Fibroblast of peridontal ligament (primary cell): ENCODE measurements around the gene VCP.
"Not testable (repeated sequence)": the region's sequence is repeated elsewhere in the genome, so short reads cannot be mapped to it uniquely, and the experiment has no call there.

Experiments
- DNase-seq: peaks from one replicate; pipeline ENCODE4 v3.0.0-alpha.2; 2010; ENCODE audit errors: extremely low read depth

Gene VCP

GRCh38 chr9:35060548-35061207 lies 11.7 kb downstream of the VCP start:
- DNase-seq: no peak

GRCh38 chr9:35059438-35059837 lies 13.0 kb downstream of the VCP start:
- no peak for DNase-seq

GRCh38 chr9:35057271-35057620 lies 15.2 kb downstream of the VCP start:
- DNase-seq: no peak

GRCh38 chr9:35056571-35057270 lies 15.7 kb downstream of the VCP start:
- no peak for DNase-seq

GRCh38 chr9:35054871-35055644 lies 17.4 kb downstream of the VCP start:
- DNase-seq: no peak

GRCh38 chr9:35054185-35054835 lies 18.1 kb downstream of the VCP start:
- DNase-seq: no peak

GRCh38 chr9:35051069-35051967 lies 21.1 kb downstream of the VCP start:
- peak; percentile 39 for DNase-seq

- DNase-seq: no peak
Measured at GRCh38 chr9:35048511-35048910, 23.9 kb downstream of the VCP start.

GRCh38 chr9:35044071-35044470 lies 28.4 kb downstream of the VCP start:
- no peak for DNase-seq

- DNase-seq: no peak
Measured at GRCh38 chr9:35042891-35043545, 29.4 kb downstream of the VCP start.

- DNase-seq: peak; percentile 38
Measured at GRCh38 chr9:35042081-35042604, 30.3 kb downstream of the VCP start.

GRCh38 chr9:35035851-35036701 lies 36.3 kb downstream of the VCP start:
- DNase-seq: peak; percentile 31

GRCh38 chr9:35033101-35033500 lies 39.3 kb downstream of the VCP start:
- no peak for DNase-seq

GRCh38 chr9:35029852-35030251 lies 42.6 kb downstream of the VCP start:
- DNase-seq: no peak

GRCh38 chr9:35029241-35029640 lies 43.2 kb downstream of the VCP start:
- DNase-seq: no peak

GRCh38 chr9:35028341-35028740 lies 44.1 kb downstream of the VCP start:
- DNase-seq: no peak

- no peak for DNase-seq
Measured at GRCh38 chr9:35027860-35028259, 44.6 kb downstream of the VCP start.

- DNase-seq: no peak
Measured at GRCh38 chr9:35027374-35027773, 45.1 kb downstream of the VCP start.

- DNase-seq: no peak
Measured at GRCh38 chr9:35026671-35027070, 45.8 kb downstream of the VCP start.

- not testable (repeated sequence) for DNase-seq
Measured at GRCh38 chr9:35023443-35023842, 49.0 kb downstream of the VCP start.
